ENCODE results near the gene FNDC10.

FNDC10 gene

DNA sequence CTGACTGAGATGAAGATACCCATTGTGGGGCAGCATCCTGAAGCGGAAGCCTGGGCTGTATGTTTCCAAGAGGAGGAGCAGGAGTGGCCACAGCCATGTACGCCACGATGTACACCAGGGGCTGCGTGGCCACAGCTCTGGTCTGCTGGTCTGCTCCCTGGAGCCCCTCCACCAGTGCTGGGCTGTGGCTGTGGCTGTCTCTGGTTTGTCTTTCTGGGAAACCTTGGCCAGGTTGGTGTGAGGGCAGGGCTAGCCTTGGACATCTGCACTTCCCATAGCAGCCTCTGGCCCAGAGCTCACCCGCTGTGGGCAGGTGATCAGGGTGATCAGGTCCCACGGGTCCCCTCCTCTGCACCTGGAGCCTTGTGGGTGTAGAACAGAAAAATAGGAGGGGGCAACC lies 18.0 kb upstream of the FNDC10 start:
- TF ChIP-seq CTCF (IDR thresholded peaks at IDR 0.05; ENCODE audit: low read depth, low read length) = no peak
- H3K4me3 ChIP-seq (ENCODE audit: low read depth, low read length) = no peak overlapping the region

DNA sequence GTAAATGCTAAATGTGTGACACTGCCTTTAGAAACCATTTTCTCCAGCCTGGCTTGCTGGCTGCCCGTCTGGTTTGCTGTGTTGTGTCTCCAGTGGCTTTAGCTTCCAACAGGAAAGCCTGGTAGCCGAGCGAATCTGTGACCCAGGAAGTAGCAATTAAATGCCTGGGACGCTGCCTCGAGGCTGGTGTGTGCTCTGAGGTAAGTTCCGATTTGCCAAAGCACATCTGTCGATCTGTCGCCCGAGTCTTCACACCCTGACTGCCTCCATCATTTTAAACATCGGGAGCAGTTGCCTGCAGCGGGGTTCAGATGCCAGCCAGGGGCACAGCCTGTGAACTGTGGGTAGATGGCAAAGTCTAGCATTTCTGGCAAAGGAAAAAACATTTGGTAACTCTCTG lies 17.6 kb upstream of the FNDC10 start:
- no peak overlapping the region for H3K4me3 ChIP-seq (ENCODE audit: low read depth, low read length)
- no peak for TF ChIP-seq CTCF (IDR thresholded peaks at IDR 0.05; ENCODE audit: low read depth, low read length)

- peak overlapping the region; percentile 83 for H3K4me3 ChIP-seq (ENCODE audit: low read depth, low read length)
Measured at GRCh38 chr1:1616838-1617237, 16.9 kb upstream of the FNDC10 start.

DNA sequence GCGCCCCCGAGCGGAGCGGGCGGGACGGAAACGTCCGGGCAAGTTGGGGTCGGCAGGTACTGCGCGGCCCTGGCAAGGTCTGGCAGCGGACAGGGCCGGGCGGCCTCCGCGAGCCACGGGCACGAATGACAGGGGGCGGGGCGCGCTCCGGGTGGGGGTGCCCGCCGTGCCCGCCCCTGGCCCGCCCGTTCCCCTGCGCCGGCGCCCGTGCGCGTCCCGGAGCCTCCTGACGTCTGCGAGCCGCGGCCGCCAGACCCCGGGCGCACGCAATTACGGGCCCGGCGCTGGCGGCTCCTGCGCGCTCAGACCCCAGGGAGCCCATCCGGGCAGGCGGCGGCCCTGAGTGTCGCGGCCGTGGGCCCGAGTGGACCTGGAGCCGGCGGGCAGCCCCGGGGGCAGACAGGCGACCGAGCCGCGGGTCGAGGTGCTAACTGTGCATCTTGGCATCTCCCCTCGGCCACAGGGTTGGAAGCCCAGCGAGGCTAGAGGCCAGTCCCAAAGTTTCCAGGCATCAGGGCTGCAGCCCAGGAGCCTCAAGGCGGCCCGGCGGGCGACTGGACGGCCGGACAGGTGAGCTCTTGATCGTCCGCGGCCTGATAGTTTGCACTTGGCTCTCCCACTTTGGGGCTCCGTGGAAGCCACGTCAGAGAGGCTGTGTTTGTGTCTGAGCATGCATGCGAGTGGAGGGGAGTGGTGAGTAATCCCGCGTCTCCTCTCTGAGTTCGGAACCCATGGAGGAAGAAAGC lies 16.3 kb upstream of the FNDC10 start:
- no peak for TF ChIP-seq CTCF (IDR thresholded peaks at IDR 0.05; ENCODE audit: low read depth, low read length)
- peak overlapping the region; percentile 83 for H3K4me3 ChIP-seq (ENCODE audit: low read depth, low read length)

More at GRCh38 chr1:1616838-1617237, 16.9 kb upstream of the FNDC10 start:
- no peak for TF ChIP-seq CTCF (IDR thresholded peaks at IDR 0.05; ENCODE audit: low read depth, low read length)

- H3K4me3 ChIP-seq (ENCODE audit: low read depth, low read length) = peak within 1 kb of the TSS; percentile 83
- TF ChIP-seq CTCF (IDR thresholded peaks at IDR 0.05; ENCODE audit: low read depth, low read length) = no peak
Measured at GRCh38 chr1:1615256-1616044, 15.5 kb upstream of the FNDC10 start, which contains the start of gene MIB2. MIB2 (plus strand) TSS chr1:1615500; CDS start chr1:1623453, 7,953 bp downstream.

- peak overlapping the region; percentile 83 for H3K4me3 ChIP-seq (ENCODE audit: low read depth, low read length)
- TF ChIP-seq CTCF (IDR thresholded peaks at IDR 0.05; ENCODE audit: low read depth, low read length) = no peak
Measured at GRCh38 chr1:1614954-1615255, 15.0 kb upstream of the FNDC10 start.

Measured in WI38 (cell line).